ENCODE results near the gene KIAA0513.

The KIAA0513 gene

GRCh38 chr16:85128079-85128837 is 100.7 kb downstream of the KIAA0513 start:
- no peak for DNase-seq (ENCODE audit: low read depth in 2 of 3, low spot score in 1 of 3)

GRCh38 chr16:85129876-85130704 is 102.5 kb downstream of the KIAA0513 start:
- DNase-seq (ENCODE audit: low read depth in 2 of 3, low spot score in 1 of 3): no peak

GRCh38 chr16:85130705-85131028 is 103.1 kb downstream of the KIAA0513 start:
- DNase-seq (ENCODE audit: low read depth in 2 of 3, low spot score in 1 of 3): no peak

GRCh38 chr16:85132456-85133289 is 105.1 kb downstream of the KIAA0513 start:
- DNase-seq (ENCODE audit: low read depth in 2 of 3, low spot score in 1 of 3): no peak

GRCh38 chr16:85133290-85133599 is 105.7 kb downstream of the KIAA0513 start:
- DNase-seq (ENCODE audit: low read depth in 2 of 3, low spot score in 1 of 3): no peak

GRCh38 chr16:85134076-85134788 is 106.6 kb downstream of the KIAA0513 start:
- DNase-seq (ENCODE audit: low read depth in 2 of 3, low spot score in 1 of 3): no peak

- DNase-seq (ENCODE audit: low read depth in 2 of 3, low spot score in 1 of 3): no peak
Measured at GRCh38 chr16:85134789-85135142, 107.2 kb downstream of the KIAA0513 start.

- DNase-seq (ENCODE audit: low read depth in 2 of 3, low spot score in 1 of 3): no peak
Measured at GRCh38 chr16:85136213-85136701, 108.7 kb downstream of the KIAA0513 start.

- DNase-seq (ENCODE audit: low read depth in 2 of 3, low spot score in 1 of 3): no peak
Measured at GRCh38 chr16:85136702-85137322, 109.2 kb downstream of the KIAA0513 start.

- DNase-seq (ENCODE audit: low read depth in 2 of 3, low spot score in 1 of 3): no peak
Measured at GRCh38 chr16:85137323-85138072, 109.9 kb downstream of the KIAA0513 start.

- no peak for DNase-seq (ENCODE audit: low read depth in 2 of 3, low spot score in 1 of 3)
Measured at GRCh38 chr16:85138073-85138824, 110.7 kb downstream of the KIAA0513 start.

GRCh38 chr16:85138825-85139627 is 111.4 kb downstream of the KIAA0513 start:
- no peak for DNase-seq (ENCODE audit: low read depth in 2 of 3, low spot score in 1 of 3)

- DNase-seq (ENCODE audit: low read depth in 2 of 3, low spot score in 1 of 3): no peak
Measured at GRCh38 chr16:85139881-85140339, 112.3 kb downstream of the KIAA0513 start.

- DNase-seq (ENCODE audit: low read depth in 2 of 3, low spot score in 1 of 3): no peak
Measured at GRCh38 chr16:85140455-85141012, 112.9 kb downstream of the KIAA0513 start.

GRCh38 chr16:85141491-85142128 is 114.0 kb downstream of the KIAA0513 start:
- no peak for DNase-seq (ENCODE audit: low read depth in 2 of 3, low spot score in 1 of 3)

- no peak for DNase-seq (ENCODE audit: low read depth in 2 of 3, low spot score in 1 of 3)
Measured at GRCh38 chr16:85142129-85142513, 114.5 kb downstream of the KIAA0513 start.

GRCh38 chr16:85142771-85143211 is 115.2 kb downstream of the KIAA0513 start:
- no peak for DNase-seq (ENCODE audit: low read depth in 2 of 3, low spot score in 1 of 3)
